Thymus (tissue), 11 donors: ENCODE data around the gene ARL8A. TPM values are rescaled to one million over a fixed set of nuclear protein-coding genes. Genes with fewer than 3 reads are reported as not detected.

Source experiments
- DNase-seq, 9 donors: peaks; one replicate each; pipeline ENCODE4 v3.0.0-alpha.2; 2013; ENCODE audit warnings: low spot score in 9 of 9, low read depth in 6 of 9, missing footprints in 1 of 9
- H3K27ac ChIP-seq, 2 donors: one replicate each; pipeline ENCODE4 v1.5.1; 2013; ENCODE audit warnings: control low read depth in 1 of 2, low read depth in 1 of 2, low read length in 1 of 2, mild to moderate bottlenecking in 1 of 2, moderate library complexity in 1 of 2
- H3K27me3 ChIP-seq, 2 donors: one replicate each; pipeline ENCODE4 v1.5.1; 2013; ENCODE audit warnings: low read length in 1 of 2; ENCODE audit not compliant: control insufficient read depth in 2 of 2, insufficient read depth in 1 of 2
- H3K36me3 ChIP-seq, 2 donors: one replicate each; pipeline ENCODE4 v1.5.1; 2013; ENCODE audit warnings: low read length in 1 of 2, mild to moderate bottlenecking in 1 of 2, moderate library complexity in 1 of 2; ENCODE audit not compliant: control insufficient read depth in 2 of 2, insufficient read depth in 2 of 2
- H3K4me1 ChIP-seq, 2 donors: one replicate each; pipeline ENCODE4 v1.5.1; 2013; ENCODE audit warnings: low read length in 2 of 2; ENCODE audit not compliant: control insufficient read depth in 2 of 2, insufficient read depth in 2 of 2
- H3K4me3 ChIP-seq, 2 donors: one replicate each; pipeline ENCODE4 v1.5.1; 2013; ENCODE audit warnings: low read length in 2 of 2, control low read depth in 1 of 2, mild to moderate bottlenecking in 1 of 2
- H3K9me3 ChIP-seq, 2 donors: one replicate each; pipeline ENCODE4 v1.5.1; 2013; ENCODE audit warnings: low read length in 1 of 2, mild to moderate bottlenecking in 1 of 2; ENCODE audit not compliant: control insufficient read depth in 2 of 2, insufficient read depth in 1 of 2
- WGBS: extraction: QIAGEN DNeasy Blood & Tissue Kit; methylation state at CpG from one replicate; pipeline ENCODE4 v1.1.7; 2013; 5-methylcytosine and 5-hydroxymethylcytosine counted together
- polyA plus RNA-seq: library from polyadenylated mRNA; stranded (reverse); fragments of 200-250 nt; gene quantifications from one replicate; pipeline ENCODE4 v1.2.3, GENCODE V29; 2013
- total RNA-seq: library from RNA; stranded (reverse); fragments of 120-200 nt; gene quantifications from one replicate; pipeline ENCODE4 v1.2.4, GENCODE V29; 2013
- donor health status: healthy.

The ARL8A gene
- total and polyA plus RNA-seq, 2 donors = 16.7 to 29.5 TPM

- no peak overlapping the region for H3K4me3 ChIP-seq
- H3K27ac ChIP-seq = no peak overlapping the region
- no peak for DNase-seq
These were observed 37.2 kb downstream of the ARL8A start for GRCh38 chr1:202107321-202107761.

GRCh38 chr1:202106340-202107254, 37.9 kb downstream of the ARL8A start:
- no peak for DNase-seq
- 91% methylated on average over 10 of the region's 10 CpGs for WGBS
- no peak overlapping the region for H3K27ac ChIP-seq

More at GRCh38 chr1:202107321-202107761, 37.2 kb downstream of the ARL8A start:
- 89% methylated on average over 5 of the region's 5 CpGs for WGBS
- no peaks in the 10 kb centered on the region for H3K4me1 ChIP-seq
- no peaks in the 10 kb centered on the region for H3K27me3 ChIP-seq
- no peaks in the 10 kb centered on the region for H3K36me3 ChIP-seq
- no peaks in the 10 kb centered on the region for H3K9me3 ChIP-seq

GRCh38 chr1:202105571-202106339, 38.8 kb downstream of the ARL8A start:
- H3K27ac ChIP-seq = no peak overlapping the region
- 82% methylated on average over 10 of the region's 10 CpGs for WGBS

More at GRCh38 chr1:202106340-202107254, 37.9 kb downstream of the ARL8A start:
- Histone ChIP-seq H3K27me3 (no peaks in the 10 kb centered on the region), H3K4me1 (no peaks in the 10 kb centered on the region), H3K36me3 (no peaks in the 10 kb centered on the region), H3K4me3 (no peak overlapping the region), H3K9me3 (no peaks in the 10 kb centered on the region)

GRCh38 chr1:202104073-202104472, 40.5 kb downstream of the ARL8A start:
- Histone ChIP-seq H3K9me3 (no peaks in the 10 kb centered on the region), H3K27ac (no peak overlapping the region), H3K4me1 (no peaks in the 10 kb centered on the region), H3K4me3 (no peak overlapping the region), H3K27me3 (no peaks in the 10 kb centered on the region), H3K36me3 (no peaks in the 10 kb centered on the region)
- WGBS = 96% methylated on average over 10 of the region's 10 CpGs
- no peak for DNase-seq

More at GRCh38 chr1:202105571-202106339, 38.8 kb downstream of the ARL8A start:
- Histone ChIP-seq H3K27me3 (no peaks in the 10 kb centered on the region), H3K4me1 (no peaks in the 10 kb centered on the region), H3K9me3 (no peaks in the 10 kb centered on the region), H3K36me3 (no peaks in the 10 kb centered on the region), H3K4me3 (no peak overlapping the region)
- DNase-seq = no peak

- no peaks in the 10 kb centered on the region for H3K9me3 ChIP-seq
- no peaks in the 10 kb centered on the region for H3K36me3 ChIP-seq
- H3K27me3 ChIP-seq = no peaks in the 10 kb centered on the region
- 76% methylated on average over 4 of the region's 4 CpGs for WGBS
- H3K4me1 ChIP-seq = no peaks in the 10 kb centered on the region
- no peak overlapping the region for H3K27ac ChIP-seq
- DNase-seq = no peak
- no peak overlapping the region for H3K4me3 ChIP-seq
These were observed 43.4 kb downstream of the ARL8A start for GRCh38 chr1:202101184-202101583.

GRCh38 chr1:202093858-202094257, 50.7 kb downstream of the ARL8A start:
- H3K36me3 ChIP-seq = no peaks in the 10 kb centered on the region
- no peaks in the 10 kb centered on the region for H3K4me1 ChIP-seq
- H3K4me3 ChIP-seq = no peak overlapping the region
- no peaks in the 10 kb centered on the region for H3K27me3 ChIP-seq
- H3K27ac ChIP-seq = no peak overlapping the region
- no peak for DNase-seq
- H3K9me3 ChIP-seq = no peaks in the 10 kb centered on the region
- 98% methylated on average over 6 of the region's 6 CpGs for WGBS

GRCh38 chr1:202090994-202091393, 53.5 kb downstream of the ARL8A start:
- WGBS = 94% methylated on average over 3 of the region's 3 CpGs
- H3K27me3 ChIP-seq = peaks cover 0 to 2% of the 10 kb centered on the region in 2 donors
- no peaks in the 10 kb centered on the region for H3K36me3 ChIP-seq
- no peaks in the 10 kb centered on the region for H3K9me3 ChIP-seq
- no peak overlapping the region for H3K4me3 ChIP-seq
- H3K4me1 ChIP-seq = no peaks in the 10 kb centered on the region
- no peak overlapping the region for H3K27ac ChIP-seq
- DNase-seq = no peak

GRCh38 chr1:202088206-202088605, 56.3 kb downstream of the ARL8A start:
- H3K4me3 ChIP-seq = no peak overlapping the region
- peaks cover 0 to 6% of the 10 kb centered on the region in 2 donors for H3K27me3 ChIP-seq
- 94% methylated on average over 3 of the region's 3 CpGs for WGBS
- no peaks in the 10 kb centered on the region for H3K4me1 ChIP-seq
- no peaks in the 10 kb centered on the region for H3K9me3 ChIP-seq
- no peak overlapping the region for H3K27ac ChIP-seq
- no peaks in the 10 kb centered on the region for H3K36me3 ChIP-seq
- DNase-seq = no peak
